IMR-90 (cell line): ENCODE data around the gene RMND1. TPM values are rescaled to one million over a fixed set of nuclear protein-coding genes. Genes with fewer than 3 reads are reported as not detected.

Experiments used
- ATAC-seq: fragments of 200-7000 bp; cut with Tn5 transposase; 2 replicates; pipeline ENCODE4 v1.9.1; 2020; ENCODE audit warnings: low read depth, mild to moderate bottlenecking, moderate library complexity
- BruUV-seq: library from RNA; stranded (reverse); fragments of 400-500 nt; replicated peaks from 2 replicates; lab custom pipeline; 2021; lab: Mats Ljungman, UMichigan
- CTCF ChIA-PET: fragments of 300-600 bp; formaldehyde crosslinking; extraction: SDS; loops from one replicate; lab custom pipeline; 2021; ENCODE audit warnings: antibody characterized with exemption; lab: Yijun Ruan, JAX
- POLR2A ChIA-PET: fragments of 300-600 bp; sonication (Branson Sonifier 250); formaldehyde crosslinking; loops from one replicate; lab custom pipeline; 2022; ENCODE audit warnings: antibody characterized with exemption; ENCODE audit not compliant: unreplicated experiment; lab: Charles Lee
- DNase-seq: peaks from one replicate; pipeline ENCODE4 v3.0.0; 2013
- H2AFZ ChIP-seq: replicated peaks from 2 replicates; pipeline ENCODE3; 2013; ENCODE audit warnings: low read length, mild to moderate bottlenecking; ENCODE audit not compliant: poor library complexity
- H2AK5ac ChIP-seq: 2 replicates; pipeline ENCODE4 v1.6.1; 2013; ENCODE audit warnings: low read depth, low read length, inconsistent platforms
- H2AK9ac ChIP-seq: replicated peaks from 2 replicates; pipeline ENCODE3; 2013; ENCODE audit warnings: mild to moderate bottlenecking, low read depth, low read length, moderate library complexity; ENCODE audit not compliant: poor library complexity
- H2BK120ac ChIP-seq: 2 replicates; pipeline ENCODE4 v1.6.1; 2013; ENCODE audit warnings: low read depth, low read length, inconsistent platforms
- H2BK15ac ChIP-seq: 3 replicates; pipeline ENCODE4 v1.6.1; 2013; ENCODE audit warnings: low read depth, low read length, inconsistent platforms
- H2BK20ac ChIP-seq: 2 replicates; pipeline ENCODE4 v1.6.1; 2013; ENCODE audit warnings: low read depth, mild to moderate bottlenecking, inconsistent platforms, low read length, moderate library complexity
- H2BK5ac ChIP-seq: 2 replicates; pipeline ENCODE4 v1.6.1; 2013; ENCODE audit warnings: mild to moderate bottlenecking, low read depth, low read length, inconsistent platforms; ENCODE audit not compliant: poor library complexity, severe bottlenecking
- H3K14ac ChIP-seq: replicated peaks from 2 replicates; pipeline ENCODE4 v1.6.1; 2013; ENCODE audit warnings: low read depth, low read length, inconsistent platforms
- H3K18ac ChIP-seq: 2 replicates; pipeline ENCODE4 v1.6.1; 2013; ENCODE audit warnings: low read depth, low read length, control low read depth
- H3K23ac ChIP-seq: 2 replicates; pipeline ENCODE4 v1.6.1; 2013; ENCODE audit warnings: low read depth, low read length, inconsistent platforms
- H3K27ac ChIP-seq: 2 replicates; pipeline ENCODE4 v1.5.1; 2013; ENCODE audit warnings: mild to moderate bottlenecking, control low read depth, low read length; ENCODE audit not compliant: insufficient read depth
- H3K27me3 ChIP-seq: 2 replicates; pipeline ENCODE4 v1.6.1; 2013; ENCODE audit warnings: low read length; ENCODE audit not compliant: control insufficient read depth, insufficient read depth
- H3K36me3 ChIP-seq: 2 replicates; pipeline ENCODE4 v1.6.1; 2013; ENCODE audit warnings: low read length, mixed read lengths; ENCODE audit not compliant: control insufficient read depth, insufficient read depth
- H3K4ac ChIP-seq: 2 replicates; pipeline ENCODE4 v1.6.1; 2013; ENCODE audit warnings: low read depth, low read length, inconsistent platforms
- H3K4me1 ChIP-seq: 2 replicates; pipeline ENCODE4 v1.6.1; 2013; ENCODE audit warnings: low read length, mixed read lengths; ENCODE audit not compliant: control insufficient read depth, insufficient read depth
- H3K4me2 ChIP-seq: 2 replicates; pipeline ENCODE4 v1.6.1; 2013; ENCODE audit warnings: low read depth, mild to moderate bottlenecking, control low read depth, low read length, moderate library complexity
- H3K4me3 ChIP-seq: 2 replicates; pipeline ENCODE4 v1.5.1; 2013; ENCODE audit warnings: low read depth, mild to moderate bottlenecking, control low read depth, low read length, moderate library complexity; ENCODE audit not compliant: insufficient read depth
- H3K56ac ChIP-seq: 2 replicates; pipeline ENCODE4 v1.6.1; 2013; ENCODE audit warnings: low read length, inconsistent platforms; ENCODE audit not compliant: insufficient read depth; ENCODE audit errors: extremely low read depth
- H3K79me1 ChIP-seq, 2 experiments: 2 replicates each; pipeline ENCODE4 v1.6.1; 2013; ENCODE audit warnings: low read length in 2 of 2, inconsistent platforms in 1 of 2, low read depth in 1 of 2
- H3K9ac ChIP-seq: 2 replicates; pipeline ENCODE4 v1.6.1; 2013; ENCODE audit warnings: low read depth, low read length, control low read depth
- H3K9me1 ChIP-seq: 2 replicates; pipeline ENCODE4 v1.6.1; 2013; ENCODE audit warnings: low read length, inconsistent platforms; ENCODE audit not compliant: insufficient read depth
- H3K9me3 ChIP-seq: 2 replicates; pipeline ENCODE4 v1.6.1; 2013; ENCODE audit warnings: low read length; ENCODE audit not compliant: control insufficient read depth, insufficient read depth
- H4K20me1 ChIP-seq: 2 replicates; pipeline ENCODE4 v1.6.1; 2013; ENCODE audit warnings: low read length, inconsistent platforms; ENCODE audit not compliant: insufficient read depth
- H4K5ac ChIP-seq: 2 replicates; pipeline ENCODE4 v1.6.1; 2013; ENCODE audit warnings: mild to moderate bottlenecking, low read depth, low read length, control low read depth
- H4K8ac ChIP-seq, 2 experiments: 2 replicates each; pipeline ENCODE4 v1.6.1; 2013; ENCODE audit warnings: low read depth in 2 of 2, low read length in 2 of 2, control low read depth in 1 of 2, inconsistent platforms in 1 of 2
- H4K91ac ChIP-seq: 2 replicates; pipeline ENCODE4 v1.6.1; 2013; ENCODE audit warnings: low read depth, low read length, inconsistent platforms; ENCODE audit not compliant: insufficient read depth
- BHLHE40 ChIP-seq: fragments of 150-350 bp; IDR thresholded peaks from 2 replicates; pipeline ENCODE4 v1.6.1; 2016; ENCODE audit warnings: mild to moderate bottlenecking, low read depth, low read length
- CEBPB ChIP-seq: IDR thresholded peaks from 2 replicates; pipeline ENCODE4 v1.6.1; 2012; ENCODE audit warnings: low read depth, low read length, improper control_type of control experiment
- CHD1 ChIP-seq: IDR thresholded peaks from 2 replicates; pipeline ENCODE4 v1.6.1; 2012; ENCODE audit warnings: low read depth, low read length, improper control_type of control experiment
- ELK1 ChIP-seq: fragments of 150-350 bp; IDR thresholded peaks from 2 replicates; pipeline ENCODE4 v1.6.1; 2016; ENCODE audit warnings: low read depth, mild to moderate bottlenecking, low read length, moderate library complexity, borderline replicate concordance
- FOS ChIP-seq: fragments of 150-350 bp; IDR thresholded peaks from 2 replicates; pipeline ENCODE4 v1.6.1; 2016; ENCODE audit warnings: low read depth, low read length
- MAFK ChIP-seq: IDR thresholded peaks from 2 replicates; pipeline ENCODE4 v1.6.1; 2012; ENCODE audit warnings: low read depth, low read length, improper control_type of control experiment
- MAZ ChIP-seq: IDR thresholded peaks from 2 replicates; pipeline ENCODE4 v1.6.1; 2012; ENCODE audit warnings: low read depth, mild to moderate bottlenecking, low read length, improper control_type of control experiment, moderate library complexity, borderline replicate concordance
- MXI1 ChIP-seq: IDR thresholded peaks from 2 replicates; pipeline ENCODE4 v1.6.1; 2012; ENCODE audit warnings: low read depth, mild to moderate bottlenecking, low read length, moderate library complexity, borderline replicate concordance
- NFE2L2 ChIP-seq: fragments of 150-350 bp; IDR thresholded peaks from 2 replicates; pipeline ENCODE4 v1.6.1; 2016; ENCODE audit warnings: low read depth, mild to moderate bottlenecking, low read length
- POLR2A ChIP-seq: IDR thresholded peaks from 2 replicates; pipeline ENCODE4 v1.6.1; 2012; ENCODE audit warnings: mild to moderate bottlenecking, low read depth, low read length
- RAD21 ChIP-seq: IDR thresholded peaks from 2 replicates; pipeline ENCODE4 v1.6.1; 2012; ENCODE audit warnings: low read length, improper control_type of control experiment
- RCOR1 ChIP-seq: IDR thresholded peaks from 2 replicates; pipeline ENCODE4 v1.6.1; 2012; ENCODE audit warnings: mild to moderate bottlenecking, low read length, improper control_type of control experiment; ENCODE audit not compliant: insufficient replicate concordance
- RFX5 ChIP-seq: IDR thresholded peaks from 2 replicates; pipeline ENCODE4 v1.8.0; 2012; ENCODE audit warnings: low read depth, mild to moderate bottlenecking, low read length, moderate library complexity
- SMC3 ChIP-seq: fragments of 150-350 bp; IDR thresholded peaks from 2 replicates; pipeline ENCODE4 v1.6.1; 2016; ENCODE audit warnings: low read depth, mild to moderate bottlenecking, antibody characterized with exemption, low read length, moderate library complexity
- USF2 ChIP-seq: fragments of 150-350 bp; IDR thresholded peaks from 2 replicates; pipeline ENCODE4 v1.6.1; 2017; ENCODE audit warnings: mild to moderate bottlenecking, antibody characterized with exemption, low read length, low read depth
- WGBS, 2 experiments: methylation state at CpG; one replicate each; pipeline versions ENCODE4 v1.1.5 to v1.1.7; 2013; ENCODE audit warnings: missing lambda C conversion rate in 2 of 2; ENCODE audit not compliant: insufficient read length in 1 of 2; ENCODE audit errors: extremely low coverage in 2 of 2; 5-methylcytosine and 5-hydroxymethylcytosine counted together
- dilution Hi-C: fragments of 300-500 bp; cut with HindIII; formaldehyde crosslinking; loops from one replicate; pipeline ENCODE4 v1.14.3; 2018; ENCODE audit warnings: low sequenced_read_pairs; ENCODE audit not compliant: unreplicated experiment
- in situ Hi-C: fragments of 300-500 bp; cut with MboI; formaldehyde crosslinking; loops from 3 replicates; pipeline ENCODE4 v1.14.3; 2019; ENCODE audit warnings: low sequenced_read_pairs, inconsistent platforms, mixed read lengths
- intact Hi-C: fragments of 100-400 bp; cut with micrococcal nuclease; formaldehyde crosslinking; loops from 2 replicates; pipeline ENCODE4 v1.10.0; 2022
- polyA plus RNA-seq, 3 experiments: library from polyadenylated mRNA; depleted of rRNA; stranded (reverse); fragments of >200 nt; gene quantifications; 2 replicates each; pipeline ENCODE4 v1.2.3, GENCODE V29; 2012; ENCODE audit warnings: low replicate concordance in 1 of 3
- total RNA-seq: library from RNA; depleted of rRNA; stranded (reverse); fragments of >200 nt; gene quantifications from 2 replicates; pipeline ENCODE4 v1.2.3, GENCODE V29; 2012
- TF ChIP-seq, protein P1 (sequence below): conservative IDR thresholded peaks from 2 replicates; pipeline ENCODE4 v1.5.1; 2012; ENCODE audit warnings: mild to moderate bottlenecking, low read depth, low read length, improper control_type of control experiment

RMND1 gene
- total and polyA plus RNA-seq, 2 of the 4 experiments (the other 2 are of a cell fraction): 13.1 to 24.6 TPM

GRCh38 chr6:151412909-151413308 is 39.0 kb downstream of the RMND1 start:
- Histone ChIP-seq H3K56ac (no peak overlapping the region), H3K4me2 (no peak overlapping the region), H3K9me1 (no peaks in the 10 kb centered on the region), H3K36me3 (peaks cover 41% of the 10 kb centered on the region), H2BK15ac (no peak overlapping the region), H4K8ac (no peak overlapping the region), H3K14ac (no peak overlapping the region), H3K9ac (no peak overlapping the region), H3K9me3 (no peaks in the 10 kb centered on the region), H3K4me1 (no peaks in the 10 kb centered on the region), H3K4me3 (no peak overlapping the region), H2BK5ac (no peak overlapping the region), H3K79me1 (peaks cover 26 to 28% of the 10 kb centered on the region in 2 experiments), H3K23ac (no peak overlapping the region), H3K27me3 (no peaks in the 10 kb centered on the region), H4K5ac (no peak overlapping the region), H2BK120ac (no peak overlapping the region), H4K91ac (no peak overlapping the region), H3K27ac (no peak overlapping the region), H3K4ac (no peak overlapping the region), H2AK5ac (no peak overlapping the region), H2AK9ac (no peak overlapping the region), H3K18ac (no peak overlapping the region), H2BK20ac (no peak overlapping the region), H4K20me1 (peaks cover 6% of the 10 kb centered on the region), H2AFZ (no peak overlapping the region)
- TF ChIP-seq FOS (no peak), CEBPB (no peak), RAD21 (no peak), SMC3 (no peak), POLR2A (no peak), MAFK (no peak), RCOR1 (no peak), ELK1 (no peak), BHLHE40 (no peak), CHD1 (no peak), RFX5 (no peak), USF2 (no peak), MXI1 (no peak), MAZ (no peak), NFE2L2 (no peak)
- TF ChIP-seq, protein P1, sequence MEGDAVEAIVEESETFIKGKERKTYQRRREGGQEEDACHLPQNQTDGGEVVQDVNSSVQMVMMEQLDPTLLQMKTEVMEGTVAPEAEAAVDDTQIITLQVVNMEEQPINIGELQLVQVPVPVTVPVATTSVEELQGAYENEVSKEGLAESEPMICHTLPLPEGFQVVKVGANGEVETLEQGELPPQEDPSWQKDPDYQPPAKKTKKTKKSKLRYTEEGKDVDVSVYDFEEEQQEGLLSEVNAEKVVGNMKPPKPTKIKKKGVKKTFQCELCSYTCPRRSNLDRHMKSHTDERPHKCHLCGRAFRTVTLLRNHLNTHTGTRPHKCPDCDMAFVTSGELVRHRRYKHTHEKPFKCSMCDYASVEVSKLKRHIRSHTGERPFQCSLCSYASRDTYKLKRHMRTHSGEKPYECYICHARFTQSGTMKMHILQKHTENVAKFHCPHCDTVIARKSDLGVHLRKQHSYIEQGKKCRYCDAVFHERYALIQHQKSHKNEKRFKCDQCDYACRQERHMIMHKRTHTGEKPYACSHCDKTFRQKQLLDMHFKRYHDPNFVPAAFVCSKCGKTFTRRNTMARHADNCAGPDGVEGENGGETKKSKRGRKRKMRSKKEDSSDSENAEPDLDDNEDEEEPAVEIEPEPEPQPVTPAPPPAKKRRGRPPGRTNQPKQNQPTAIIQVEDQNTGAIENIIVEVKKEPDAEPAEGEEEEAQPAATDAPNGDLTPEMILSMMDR: no peak
- in situ Hi-C loops: no loop called here
- DNase-seq (no peak), ATAC-seq (no peak)
- dilution Hi-C loops: no loop called here
- no CpG with 5 or more reads among the region's 3 CpGs for WGBS, 2 experiments
- intact Hi-C loops: no loop called here
- ChIA-PET CTCF (no interaction called here), POLR2A (no interaction called here)
- BruUV-seq: no TSS peak
